Measurements from ENCODE around the gene ITGA6.

The ITGA6 gene

DNA sequence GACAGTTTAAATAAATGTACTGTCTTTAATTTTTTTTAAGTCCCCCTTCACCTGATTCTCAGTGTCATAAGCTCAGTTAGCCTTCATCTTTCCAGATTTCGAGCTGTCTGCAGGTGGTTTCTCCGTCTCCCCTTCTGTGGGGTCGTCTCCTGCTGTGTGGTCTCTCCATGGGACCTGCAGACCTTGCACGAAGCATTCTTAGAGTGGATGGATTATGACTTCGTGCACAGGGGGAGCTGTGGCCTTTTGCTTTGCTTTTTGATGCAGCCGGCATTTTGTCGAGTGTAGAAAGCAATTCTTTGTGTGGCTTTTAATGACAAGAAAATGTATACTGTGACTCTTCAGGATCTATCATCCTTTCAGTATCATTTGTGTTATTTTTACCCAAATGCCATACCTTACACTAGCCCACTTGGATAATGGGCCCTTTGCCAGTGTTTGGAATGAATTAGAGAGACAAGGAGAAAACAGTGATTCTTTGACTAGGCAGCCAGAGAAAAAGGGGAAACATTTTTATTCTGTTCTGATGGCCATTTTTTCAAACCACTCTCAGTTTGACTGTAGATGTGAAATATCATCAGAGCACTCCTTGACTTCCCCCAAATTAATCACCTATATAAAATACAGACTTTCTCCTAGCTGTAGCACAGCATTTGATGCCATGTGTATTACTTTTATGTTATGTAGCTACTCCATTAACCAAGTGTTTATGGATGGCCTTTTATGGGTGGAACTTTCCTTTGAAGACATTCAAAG, 54.3 kb downstream of the ITGA6 start:
- no peak overlapping the region for H3K27ac ChIP-seq
- TF ChIP-seq ZFX (IDR thresholded peaks at IDR 0.05; ENCODE audit: borderline replicate concordance): no peak
- TF ChIP-seq, protein P1, sequence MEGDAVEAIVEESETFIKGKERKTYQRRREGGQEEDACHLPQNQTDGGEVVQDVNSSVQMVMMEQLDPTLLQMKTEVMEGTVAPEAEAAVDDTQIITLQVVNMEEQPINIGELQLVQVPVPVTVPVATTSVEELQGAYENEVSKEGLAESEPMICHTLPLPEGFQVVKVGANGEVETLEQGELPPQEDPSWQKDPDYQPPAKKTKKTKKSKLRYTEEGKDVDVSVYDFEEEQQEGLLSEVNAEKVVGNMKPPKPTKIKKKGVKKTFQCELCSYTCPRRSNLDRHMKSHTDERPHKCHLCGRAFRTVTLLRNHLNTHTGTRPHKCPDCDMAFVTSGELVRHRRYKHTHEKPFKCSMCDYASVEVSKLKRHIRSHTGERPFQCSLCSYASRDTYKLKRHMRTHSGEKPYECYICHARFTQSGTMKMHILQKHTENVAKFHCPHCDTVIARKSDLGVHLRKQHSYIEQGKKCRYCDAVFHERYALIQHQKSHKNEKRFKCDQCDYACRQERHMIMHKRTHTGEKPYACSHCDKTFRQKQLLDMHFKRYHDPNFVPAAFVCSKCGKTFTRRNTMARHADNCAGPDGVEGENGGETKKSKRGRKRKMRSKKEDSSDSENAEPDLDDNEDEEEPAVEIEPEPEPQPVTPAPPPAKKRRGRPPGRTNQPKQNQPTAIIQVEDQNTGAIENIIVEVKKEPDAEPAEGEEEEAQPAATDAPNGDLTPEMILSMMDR (IDR thresholded peaks at IDR 0.05): no peak

DNA sequence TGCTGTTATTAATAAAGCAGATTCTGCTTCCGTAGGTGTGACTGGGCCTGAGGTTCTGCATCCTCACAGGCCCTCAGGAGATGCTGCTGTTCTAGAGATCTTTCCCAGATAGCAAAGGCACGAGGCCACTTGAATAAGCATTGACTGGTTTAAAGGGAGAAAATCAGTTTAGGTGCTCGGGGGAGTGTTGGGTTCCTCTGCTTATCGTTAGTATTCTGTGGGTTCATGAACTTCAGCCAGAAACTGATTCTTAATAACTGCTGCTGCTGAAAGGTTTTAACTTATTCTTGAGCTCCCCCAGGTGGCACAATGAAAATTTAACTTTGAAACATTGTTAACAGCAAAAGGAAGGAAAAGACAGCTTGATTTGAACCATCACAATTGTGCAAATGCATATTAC, 56.9 kb downstream of the ITGA6 start:
- no peak for TF ChIP-seq ZFX (IDR thresholded peaks at IDR 0.05; ENCODE audit: borderline replicate concordance)
- TF ChIP-seq, protein P1 (IDR thresholded peaks at IDR 0.05): peak; percentile 26
- H3K27ac ChIP-seq: no peak overlapping the region

DNA sequence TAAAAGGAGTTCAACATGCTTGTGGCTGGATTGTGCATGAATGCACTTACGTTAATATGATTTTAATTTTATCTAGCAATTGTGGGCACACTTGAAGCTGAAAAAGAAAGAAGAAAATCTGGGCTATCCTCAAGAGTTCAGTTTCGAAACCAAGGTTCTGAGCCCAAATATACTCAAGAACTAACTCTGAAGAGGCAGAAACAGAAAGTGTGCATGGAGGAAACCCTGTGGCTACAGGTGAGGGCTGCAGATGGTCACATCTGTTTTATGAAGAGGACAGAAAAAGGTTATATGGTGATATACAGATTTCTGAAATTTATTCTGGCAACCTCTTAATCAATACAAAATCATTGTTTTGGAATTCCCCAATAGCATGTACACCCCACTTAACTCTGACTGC, 57.3 kb downstream of the ITGA6 start:
- no peak overlapping the region for H3K27ac ChIP-seq
- TF ChIP-seq ZFX (IDR thresholded peaks at IDR 0.05; ENCODE audit: borderline replicate concordance): no peak
- TF ChIP-seq, protein P1 (IDR thresholded peaks at IDR 0.05): no peak

DNA sequence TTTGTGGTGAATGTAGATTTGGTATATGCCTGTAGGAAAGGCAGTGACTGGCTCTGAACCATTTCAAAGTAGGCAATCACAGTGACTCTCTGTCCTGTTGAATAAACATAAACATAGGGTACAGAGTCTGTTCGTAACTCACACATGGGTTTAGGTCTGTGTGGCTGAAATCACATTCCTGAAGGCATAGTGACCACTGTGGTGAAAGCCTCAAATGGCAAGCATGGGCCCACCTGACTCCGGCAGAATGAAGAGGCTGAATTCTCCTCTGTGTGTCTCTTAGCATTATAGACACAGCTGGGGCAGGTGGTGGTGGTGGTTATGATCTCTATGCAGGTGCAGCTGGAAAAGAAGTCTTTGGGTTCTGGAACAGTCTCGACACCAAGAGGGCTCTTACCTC, 61.2 kb downstream of the ITGA6 start:
- H3K27ac ChIP-seq: no peak overlapping the region
- TF ChIP-seq, protein P1 (IDR thresholded peaks at IDR 0.05): no peak
- TF ChIP-seq ZFX (IDR thresholded peaks at IDR 0.05; ENCODE audit: borderline replicate concordance): no peak

DNA sequence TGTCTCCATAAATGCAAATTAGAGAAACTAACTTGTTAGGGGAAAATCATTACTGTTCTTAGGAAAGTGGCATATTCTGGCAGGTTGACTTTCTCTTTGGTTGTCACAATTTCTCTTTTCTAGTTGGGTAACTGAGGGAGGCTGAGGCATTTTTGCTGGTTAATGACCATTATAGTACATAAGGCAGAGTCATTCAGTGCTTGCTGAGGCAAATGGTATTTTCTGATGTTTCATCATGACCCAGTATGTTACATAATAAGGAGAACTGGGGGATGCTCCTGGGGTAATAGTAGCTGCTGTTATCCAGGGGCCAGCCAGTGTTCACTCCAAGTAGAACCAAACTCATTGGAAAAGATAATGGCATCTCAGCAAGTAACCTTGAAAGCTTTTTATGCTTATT, 62.3 kb downstream of the ITGA6 start:
- H3K27ac ChIP-seq: no peak overlapping the region
- TF ChIP-seq, protein P1 (IDR thresholded peaks at IDR 0.05): no peak
- no peak for TF ChIP-seq ZFX (IDR thresholded peaks at IDR 0.05; ENCODE audit: borderline replicate concordance)

DNA sequence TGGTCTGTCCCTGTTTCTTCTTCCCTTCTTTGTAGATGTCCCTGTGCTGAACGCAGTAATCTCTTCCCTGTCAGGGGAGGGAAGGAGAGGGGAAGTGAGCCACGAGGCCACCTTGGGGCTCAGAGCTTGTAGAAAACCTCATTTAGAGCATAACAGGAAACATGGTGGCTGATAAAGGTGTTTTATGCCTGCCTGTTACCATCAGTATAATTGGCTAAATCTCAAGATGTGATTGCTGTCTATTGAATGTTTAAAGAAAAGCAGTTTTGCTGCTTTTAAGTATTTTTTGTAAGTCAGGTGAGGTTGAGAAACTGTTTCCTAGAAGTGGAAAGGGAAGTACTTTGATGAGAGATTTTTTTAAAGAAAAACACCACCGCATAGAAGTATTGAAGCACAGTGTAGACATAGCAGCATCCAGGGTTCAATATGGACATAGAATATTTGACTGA, 68.8 kb downstream of the ITGA6 start:
- no peak overlapping the region for H3K27ac ChIP-seq
- TF ChIP-seq, protein P1 (IDR thresholded peaks at IDR 0.05): no peak
- no peak for TF ChIP-seq ZFX (IDR thresholded peaks at IDR 0.05; ENCODE audit: borderline replicate concordance)

DNA sequence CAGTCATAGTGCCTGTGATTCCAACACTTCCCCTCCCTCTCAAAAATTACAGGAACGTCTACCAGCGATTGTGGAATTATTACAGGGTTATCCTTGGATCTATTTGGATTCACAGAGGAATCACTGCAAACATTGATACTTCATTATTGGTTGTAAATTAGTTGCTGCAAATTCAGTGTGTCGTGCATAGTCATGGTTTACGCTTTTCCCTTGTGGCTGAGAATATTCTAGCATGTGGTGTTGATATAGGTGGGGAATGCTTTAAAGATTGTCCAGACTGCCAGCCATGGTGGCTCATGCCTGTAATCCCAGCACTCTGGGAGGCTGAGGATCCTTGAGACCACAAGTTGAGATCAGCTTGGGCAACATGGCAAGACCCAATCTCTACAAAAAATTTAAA, 79.8 kb downstream of the ITGA6 start:
- TF ChIP-seq, protein P1 (IDR thresholded peaks at IDR 0.05): no peak
- H3K27ac ChIP-seq: no peak overlapping the region

All from 22Rv1 (cell line).